HG03025 (cell line): Measurements from ENCODE around the gene CENPL.
"Not testable (repeated sequence)": the region's sequence is repeated elsewhere in the genome, so short reads cannot be mapped to it uniquely, and the experiment has no call there.

ENCODE experiments used
- ATAC-seq: cut with Tn5 transposase; IDR thresholded peaks from one replicate; pipeline ENCODE4 v1.9.1; 2021; ENCODE audit warnings: mild to moderate bottlenecking, moderate library complexity; ENCODE audit not compliant: unreplicated experiment, low FRiP score

Gene CENPL

DNA sequence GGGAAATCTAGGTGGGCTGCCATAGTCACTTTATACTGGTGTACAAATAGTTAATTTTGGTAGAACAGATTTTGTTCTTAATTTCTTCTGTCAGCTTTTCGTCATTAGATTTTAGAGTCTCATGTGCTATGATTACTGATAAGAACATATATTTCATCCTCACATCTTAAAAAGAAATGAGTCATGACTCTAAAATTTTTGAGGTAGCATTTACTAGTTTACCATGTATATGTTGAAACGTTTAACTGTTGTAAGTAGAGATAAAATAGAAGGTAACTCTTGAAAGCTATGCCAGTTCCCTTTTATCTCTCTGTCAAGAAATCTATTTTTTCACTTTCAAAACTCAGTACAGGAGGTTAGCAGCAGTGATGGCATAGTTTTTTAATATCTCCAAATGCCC is 56.5 kb downstream of the CENPL start:
- no peak for ATAC-seq

GRCh38 chr1:173764331-173764730 is 60.4 kb downstream of the CENPL start:
- ATAC-seq: not testable (repeated sequence)

DNA sequence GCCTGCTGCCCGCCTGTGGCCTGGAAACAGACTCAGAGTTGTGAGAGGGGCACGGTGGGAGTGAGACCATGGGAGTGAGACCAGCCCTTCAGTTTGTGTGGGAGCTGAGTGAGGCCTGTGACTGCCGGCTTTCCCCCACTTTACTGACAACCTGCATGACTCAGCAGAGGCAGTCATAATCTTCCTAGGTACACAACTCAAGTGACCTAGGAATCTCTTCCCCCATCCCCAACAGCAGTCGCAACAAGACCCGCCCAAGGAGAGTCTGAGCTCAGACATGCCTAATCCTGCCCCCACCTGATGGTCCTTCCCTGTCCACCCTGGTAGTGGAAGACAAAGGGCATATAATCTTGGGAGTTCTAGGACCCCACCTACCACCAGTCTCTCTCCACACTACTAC is 65.7 kb downstream of the CENPL start:
- no peak for ATAC-seq

GRCh38 chr1:173758110-173758509 is 66.6 kb downstream of the CENPL start:
- no peak for ATAC-seq

DNA sequence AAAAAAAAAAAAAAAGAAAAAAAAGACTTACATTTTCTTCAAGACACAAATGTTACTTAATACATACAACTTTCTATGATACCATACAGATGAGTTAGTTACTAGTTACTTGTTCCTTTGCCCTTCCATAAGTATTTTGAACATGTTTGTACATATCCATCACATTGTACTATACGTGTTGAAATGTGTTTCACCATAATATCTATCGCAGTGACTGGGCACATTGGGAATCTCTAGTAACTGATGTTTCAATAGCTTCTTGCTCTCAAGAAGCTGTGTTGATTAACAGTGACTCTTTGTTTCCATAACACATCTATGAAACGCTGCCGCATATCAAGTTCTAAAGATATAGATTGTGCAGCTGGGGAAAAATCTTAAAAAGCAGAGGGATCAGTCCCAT is 67.0 kb downstream of the CENPL start:
- ATAC-seq: no peak

DNA sequence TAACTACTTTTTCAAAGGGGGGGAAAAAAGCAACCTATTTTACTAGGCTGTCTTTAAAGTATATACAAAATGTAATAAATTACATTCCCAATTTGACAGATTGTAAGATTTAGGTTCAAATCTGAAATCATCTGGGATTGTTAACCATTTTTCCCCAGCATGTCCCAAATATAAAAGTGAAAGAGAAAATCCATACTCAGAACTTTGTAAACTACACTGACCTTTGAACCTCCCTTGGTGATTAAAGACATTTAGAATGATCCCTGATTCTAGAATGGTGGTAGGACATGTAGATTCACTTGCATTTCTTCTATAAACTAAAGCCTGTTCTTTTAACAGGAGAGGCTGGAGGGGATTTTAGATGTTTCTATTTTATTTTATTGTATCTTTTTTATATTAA is 70.9 kb downstream of the CENPL start:
- ATAC-seq: no peak
